Adipose tissue (tissue), 3 donors: ENCODE results near the gene FAM83C. TPM values are rescaled to one million over a fixed set of nuclear protein-coding genes. Genes with fewer than 3 reads are reported as not detected.

Experiments used
- H3K27ac ChIP-seq: one replicate; pipeline ENCODE4 v1.5.1; 2013; ENCODE audit warnings: low read depth, low read length
- whole genome bisulfite sequencing, 3 donors: extraction: QIAGEN DNeasy Blood & Tissue Kit; methylation state at CpG; one replicate each; pipeline ENCODE4 v1.1.7; 2013; 5-methylcytosine and 5-hydroxymethylcytosine counted together
- polyA plus RNA-seq, 3 donors: library from polyadenylated mRNA; stranded (reverse); fragments of 200-250 nt; gene quantifications; one replicate each; pipeline ENCODE4 v1.2.3, GENCODE V29; 2013
- donor health status: healthy with polysubstance abuse.
- donor health status: Bipolar disorder and iron deficiency.
- donor health status: healthy.

Gene FAM83C
- under 1 TPM in 1 of 3 donors, not detected in 2; 0.03 TPM for polyA plus RNA-seq

GRCh38 chr20:35291654-35292503, at the start of gene FAM83C:
FAM83C (minus strand) TSS chr20:35292425; CDS start chr20:35292304, 121 bp downstream.
- no peak within 1 kb of the TSS for H3K27ac ChIP-seq
- 80 to 83% (median 81%) methylated on average over 26 to 40 of the region's 40 CpGs for WGBS, 3 donors

GRCh38 chr20:35341366-35342028, 49.3 kb upstream of the FAM83C start:
- 76 to 78% (median 76%) methylated on average over 4 of the region's 4 CpGs for WGBS, 3 donors
- H3K27ac ChIP-seq: no peak overlapping the region

- 97 to 98% (median 97%) methylated on average over 2 of the region's 2 CpGs for WGBS, 3 donors
- no peak overlapping the region for H3K27ac ChIP-seq
Observed at GRCh38 chr20:35340436-35340835, 48.2 kb upstream of the FAM83C start.

- WGBS, 3 donors: 91 to 100% (median 93%) methylated on average over 1 of the region's 1 CpG
- H3K27ac ChIP-seq: no peak overlapping the region
Observed at GRCh38 chr20:35339636-35340035, 47.4 kb upstream of the FAM83C start.

DNA sequence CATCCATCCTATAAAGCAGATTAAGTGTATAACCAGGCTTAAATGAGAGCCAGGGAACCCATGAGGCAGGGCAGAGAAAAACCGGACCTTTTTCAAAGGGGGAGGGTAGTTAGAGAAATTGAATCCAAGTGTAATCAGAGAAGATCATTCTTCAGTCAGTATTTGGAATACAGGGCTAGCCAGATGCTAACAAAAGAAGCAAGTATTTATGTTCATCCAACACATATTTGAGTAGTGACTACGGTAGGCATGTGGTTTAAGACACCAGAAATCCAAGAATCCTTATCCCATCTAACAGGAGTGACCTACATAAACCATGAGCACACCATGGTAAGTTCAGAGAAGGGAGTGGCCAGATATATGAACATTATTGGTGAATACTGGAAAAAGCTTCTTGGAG, 46.8 kb upstream of the FAM83C start:
- no peak overlapping the region for H3K27ac ChIP-seq
- 72 to 88% (median 76%) methylated on average over 2 of the region's 2 CpGs for WGBS, 3 donors

DNA sequence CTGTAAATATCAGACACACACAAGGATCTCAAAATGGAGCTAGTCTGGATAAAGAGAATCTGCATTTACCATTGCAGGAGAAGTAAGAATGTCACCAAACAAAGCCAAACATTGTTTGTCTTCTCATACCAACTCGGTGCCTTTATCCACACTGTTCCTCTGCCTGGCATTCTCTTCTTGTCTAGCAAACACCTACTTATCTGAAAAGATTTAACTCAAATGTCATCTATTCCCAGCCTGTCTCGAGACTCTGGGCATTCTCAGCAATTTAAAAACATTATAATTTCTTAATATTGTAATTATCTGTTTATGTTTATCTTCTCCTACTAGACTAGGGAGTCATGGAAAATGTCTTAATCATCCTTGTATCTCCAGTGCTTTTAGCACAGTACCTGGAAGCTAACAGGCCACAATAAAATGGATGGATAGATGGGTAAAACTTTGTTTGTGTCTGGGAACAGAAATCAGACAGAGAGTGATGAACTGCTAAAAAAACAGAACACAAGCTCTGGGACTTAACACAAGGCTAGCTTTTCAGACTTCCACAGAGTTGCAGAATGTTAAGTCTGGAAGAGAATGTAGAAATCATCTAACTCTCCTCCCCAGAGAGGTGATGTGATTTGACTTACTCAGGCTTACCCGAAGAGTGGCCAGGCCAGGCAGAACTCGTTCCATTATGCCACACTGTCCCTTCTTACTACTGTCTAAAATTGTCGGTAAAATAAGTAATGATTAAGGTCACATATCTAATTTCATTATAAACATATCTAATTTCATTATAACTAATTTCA, 42.3 kb upstream of the FAM83C start:
- H3K27ac ChIP-seq: no peak overlapping the region
- WGBS, 3 donors: 70 to 73% (median 72%) methylated on average over 5 of the region's 5 CpGs

GRCh38 chr20:35333606-35334005, 41.4 kb upstream of the FAM83C start:
- WGBS, 3 donors: 53 to 67% (median 55%) methylated on average over 4 of the region's 4 CpGs
- H3K27ac ChIP-seq: no peak overlapping the region

- no peak overlapping the region for H3K27ac ChIP-seq
- WGBS, 3 donors: 85 to 94% (median 92%) methylated on average over 5 of the region's 5 CpGs
Observed at GRCh38 chr20:35332540-35333200, 40.4 kb upstream of the FAM83C start.

GRCh38 chr20:35329435-35330139, 37.4 kb upstream of the FAM83C start:
- WGBS, 3 donors: 79 to 85% (median 83%) methylated on average over 4 of the region's 4 CpGs

DNA sequence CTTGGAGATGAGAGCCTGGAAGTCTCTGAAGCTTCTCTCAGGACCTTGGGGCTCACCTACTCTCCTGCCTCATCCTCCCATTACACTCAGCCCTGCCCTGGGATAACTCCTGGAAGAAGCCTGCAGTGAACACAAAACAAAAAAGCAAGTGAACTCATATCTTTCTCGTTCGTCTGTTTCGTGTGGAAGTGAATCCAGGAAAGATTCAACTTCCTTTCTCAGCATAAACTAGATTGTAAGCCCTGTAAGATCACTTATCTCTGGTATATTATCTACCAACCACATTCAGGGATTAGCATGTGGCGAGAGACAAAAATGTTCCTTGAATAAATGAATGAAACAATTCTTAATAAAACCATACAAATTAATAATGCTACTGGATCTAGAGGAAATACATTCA, 36.5 kb upstream of the FAM83C start:
- WGBS, 3 donors: 80 to 91% (median 82%) methylated on average over 4 of the region's 4 CpGs
- no peak overlapping the region for H3K27ac ChIP-seq

More at GRCh38 chr20:35329435-35330139, 37.4 kb upstream of the FAM83C start:
- no peak overlapping the region for H3K27ac ChIP-seq

GRCh38 chr20:35328095-35328685, 36.0 kb upstream of the FAM83C start:
- 91 to 97% (median 96%) methylated on average over 3 of the region's 3 CpGs for WGBS, 3 donors
- H3K27ac ChIP-seq: no peak overlapping the region

- WGBS, 3 donors: 90 to 96% (median 92%) methylated on average over 4 of the region's 4 CpGs
- H3K27ac ChIP-seq: no peak overlapping the region
Observed at GRCh38 chr20:35327074-35327976, 35.1 kb upstream of the FAM83C start.

DNA sequence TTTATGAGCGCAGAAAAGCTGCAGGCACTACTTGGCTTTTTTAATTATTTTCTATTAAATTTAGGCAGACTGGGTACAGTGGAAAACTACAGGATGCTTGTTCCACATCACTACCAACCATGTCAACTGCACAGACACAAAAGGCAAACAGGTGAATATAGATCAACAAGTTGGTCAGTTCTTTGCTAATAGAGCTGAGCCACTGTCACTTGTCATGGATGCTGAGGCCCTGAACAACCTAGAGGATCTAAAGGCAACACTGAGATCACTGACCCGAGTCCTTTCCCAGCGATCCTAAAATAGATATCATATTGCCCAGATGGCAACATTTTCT, 34.5 kb upstream of the FAM83C start:
- 89 to 97% (median 92%) methylated on average over 3 of the region's 3 CpGs for WGBS, 3 donors
- H3K27ac ChIP-seq: no peak overlapping the region

DNA sequence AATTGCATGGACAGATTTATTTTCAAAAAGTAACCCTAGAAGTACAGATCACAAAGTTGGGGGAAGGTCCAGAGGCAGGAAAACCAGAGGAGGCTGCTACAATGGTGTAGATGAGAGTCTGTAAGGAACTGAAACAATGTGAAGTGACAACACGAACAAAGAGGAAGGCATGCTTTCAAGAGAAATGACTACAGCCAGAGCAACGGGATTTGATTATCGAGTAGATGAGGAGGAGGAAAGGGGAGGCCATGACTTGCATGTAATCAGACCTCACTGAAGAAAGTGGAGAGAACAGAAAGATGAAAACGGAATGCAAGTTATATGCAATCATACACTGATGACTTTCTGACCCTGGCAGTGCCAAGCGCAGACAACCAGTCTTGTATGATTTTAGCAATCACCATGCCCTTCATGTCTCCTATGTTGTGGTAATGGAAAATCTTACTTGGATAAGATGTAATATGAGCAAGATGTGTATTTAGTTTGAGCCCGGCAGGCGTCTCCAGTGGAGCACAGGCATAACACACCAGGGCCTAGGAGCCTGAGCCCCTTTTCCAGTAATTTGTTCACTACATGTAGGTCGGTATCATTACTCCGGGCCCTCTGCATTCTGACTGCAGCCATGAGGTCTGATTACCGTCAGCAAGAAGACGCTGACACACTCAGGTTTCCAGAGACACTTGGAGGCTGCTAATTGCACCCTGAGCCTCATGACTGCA, 34.0 kb upstream of the FAM83C start:
- 75 to 88% (median 80%) methylated on average over 11 of the region's 11 CpGs for WGBS, 3 donors
- H3K27ac ChIP-seq: no peak overlapping the region

- WGBS, 3 donors: 80 to 92% (median 90%) methylated on average over 6 of the region's 6 CpGs
- no peak overlapping the region for H3K27ac ChIP-seq
Observed at GRCh38 chr20:35325401-35325800, 33.2 kb upstream of the FAM83C start.
